Kidney epithelial cell (primary cell): ENCODE measurements around the gene ZNF207. TPM values are rescaled to one million over a fixed set of nuclear protein-coding genes. Genes with fewer than 3 reads are reported as not detected.

ENCODE experiments used
- DNase-seq: peaks from one replicate; pipeline ENCODE4 v3.0.0-alpha.2; 2010; ENCODE audit warnings: low read depth
- H3K27me3 ChIP-seq: 2 replicates; pipeline ENCODE4 v1.6.0; 2011; ENCODE audit warnings: low read length; ENCODE audit not compliant: control insufficient read depth, insufficient read depth
- H3K36me3 ChIP-seq: 2 replicates; pipeline ENCODE4 v1.5.1; 2011; ENCODE audit warnings: low read length; ENCODE audit not compliant: control insufficient read depth, insufficient read depth
- H3K4me3 ChIP-seq: 2 replicates; pipeline ENCODE4 v1.5.1; 2011; ENCODE audit warnings: low read depth, mild to moderate bottlenecking, control low read depth, low read length
- CTCF ChIP-seq: IDR thresholded peaks from 2 replicates; pipeline ENCODE4 v1.5.1; 2011; ENCODE audit warnings: mild to moderate bottlenecking, moderate library complexity, low read length, control low read depth, inconsistent platforms; ENCODE audit not compliant: insufficient read depth, poor library complexity, severe bottlenecking
- total RNA-seq: library from RNA; depleted of rRNA; stranded (reverse); fragments of >200 nt; gene quantifications from 2 replicates; pipeline ENCODE4 v1.2.3, GENCODE V29; 2015

ZNF207 gene
- total RNA-seq, 1 donor from 2014 or later = 160 TPM

- no peak for TF ChIP-seq CTCF
- Histone ChIP-seq H3K27me3 (no peaks in the 10 kb centered on the region), H3K36me3 (peaks cover 2% of the 10 kb centered on the region), H3K4me3 (no peak overlapping the region)
- no peak for DNase-seq
Observed at GRCh38 chr17:32357615-32358014, 7.7 kb downstream of the ZNF207 start.

GRCh38 chr17:32361270-32361669 lies 11.3 kb downstream of the ZNF207 start:
- Histone ChIP-seq H3K4me3 (no peak overlapping the region), H3K36me3 (peaks cover 3% of the 10 kb centered on the region), H3K27me3 (no peaks in the 10 kb centered on the region)
- no peak for TF ChIP-seq CTCF
- DNase-seq = no peak

GRCh38 chr17:32370426-32370825 lies 20.5 kb downstream of the ZNF207 start:
- TF ChIP-seq CTCF = no peak
- Histone ChIP-seq H3K27me3 (no peaks in the 10 kb centered on the region), H3K4me3 (no peak overlapping the region), H3K36me3 (no peaks in the 10 kb centered on the region)
- no peak for DNase-seq

- no peaks in the 10 kb centered on the region for H3K36me3 ChIP-seq
- DNase-seq = no peak
- no peak for TF ChIP-seq CTCF
- no peak overlapping the region for H3K4me3 ChIP-seq
- H3K27me3 ChIP-seq = no peaks in the 10 kb centered on the region
Observed at GRCh38 chr17:32382526-32383223, 32.7 kb downstream of the ZNF207 start.

- H3K36me3 ChIP-seq = no peaks in the 10 kb centered on the region
- no peak for TF ChIP-seq CTCF
- DNase-seq = no peak
- no peaks in the 10 kb centered on the region for H3K27me3 ChIP-seq
- no peak overlapping the region for H3K4me3 ChIP-seq
Observed at GRCh38 chr17:32383926-32384434, 34.0 kb downstream of the ZNF207 start.

GRCh38 chr17:32385121-32385520 lies 35.2 kb downstream of the ZNF207 start:
- DNase-seq = no peak
- H3K4me3 ChIP-seq = no peak overlapping the region
- H3K27me3 ChIP-seq = no peaks in the 10 kb centered on the region
- TF ChIP-seq CTCF = no peak
- H3K36me3 ChIP-seq = no peaks in the 10 kb centered on the region
